Upper lobe of left lung (tissue), 4 donors: Measurements from ENCODE around the gene ODAD4.

Source experiments
- CTCF ChIP-seq, 6 experiments: fragments of 450-650 bp in 4 of 6; fragments of 200-600 bp in 2 of 6; sonication (generic) in 2 of 6; IDR thresholded peaks; one replicate each; pipeline ENCODE4 v1.5.1; 2016 to 2019; ENCODE audit warnings: antibody characterized with exemption in 6 of 6
- EP300 ChIP-seq, 4 donors: sonication (generic); formaldehyde crosslinking; IDR thresholded peaks; one replicate each; pipeline ENCODE4 v1.5.1; 2017; ENCODE audit warnings: antibody characterized with exemption in 4 of 4, control low read depth in 2 of 4
- POLR2A ChIP-seq, 4 donors: fragments of 450-650 bp; IDR thresholded peaks; one replicate each; pipeline ENCODE4 v1.5.1; 2016 to 2017; ENCODE audit warnings: antibody characterized with exemption in 4 of 4, mild to moderate bottlenecking in 2 of 4
- POLR2AphosphoS5 ChIP-seq, 2 donors: sonication (generic); formaldehyde crosslinking; IDR thresholded peaks; one replicate each; pipeline ENCODE4 v1.5.1; 2017; ENCODE audit warnings: antibody characterized with exemption in 2 of 2

GRCh38 chr17:41906465-41907184, 23.8 kb upstream of the ODAD4 start:
- TF ChIP-seq POLR2AphosphoS5 (IDR thresholded peaks at IDR 0.05), result no peak
- TF ChIP-seq CTCF (IDR thresholded peaks at IDR 0.05), result no peak
- TF ChIP-seq POLR2A (IDR thresholded peaks at IDR 0.05), result no peak
- TF ChIP-seq EP300 (IDR thresholded peaks at IDR 0.05), result no peak
